Activated CD8-positive, alpha-beta T cell treated with anti-CD3 and anti-CD28 coated beads for 36 hours (primary cell): ENCODE data around the gene HTR2B. TPM values are rescaled to one million over a fixed set of nuclear protein-coding genes. Genes with fewer than 3 reads are reported as not detected.

Source experiments
- ATAC-seq: fragments of 200-7000 bp; cut with Tn5 transposase; one replicate; pipeline ENCODE4 v1.10.0; 2021; ENCODE audit warnings: mild to moderate bottlenecking, moderate library complexity
- CTCF ChIA-PET: fragments of 350-600 bp; sonication (Branson Sonifier 250); formaldehyde crosslinking; loops from one replicate; lab custom pipeline; 2021; ENCODE audit warnings: antibody characterized with exemption; lab: Charles Lee
- POLR2A ChIA-PET: fragments of 350-600 bp; sonication (Branson Sonifier 250); formaldehyde crosslinking; loops from one replicate; lab custom pipeline; 2021; ENCODE audit warnings: antibody characterized with exemption; lab: Charles Lee
- DNase-seq: peaks from one replicate; pipeline ENCODE4 v3.0.0-alpha.2; 2020
- H3K27ac Mint-ChIP-seq: one replicate; pipeline ENCODE4 v1.8.0; 2021; ENCODE audit warnings: mild to moderate bottlenecking, mixed read lengths
- H3K27me3 Mint-ChIP-seq: one replicate; pipeline ENCODE4 v1.8.0; 2021; ENCODE audit warnings: mixed read lengths
- H3K36me3 Mint-ChIP-seq: one replicate; pipeline ENCODE4 v1.8.0; 2021; ENCODE audit warnings: low read depth, mixed read lengths
- H3K4me1 Mint-ChIP-seq: one replicate; pipeline ENCODE4 v1.8.0; 2021; ENCODE audit warnings: low read depth, mixed read lengths
- H3K4me3 Mint-ChIP-seq: one replicate; pipeline ENCODE4 v1.8.0; 2021; ENCODE audit warnings: mild to moderate bottlenecking, moderate library complexity, mixed read lengths
- H3K9me3 Mint-ChIP-seq: one replicate; pipeline ENCODE4 v1.8.0; 2021; ENCODE audit warnings: mixed read lengths
- intact Hi-C: fragments of 100-400 bp; cut with micrococcal nuclease; formaldehyde crosslinking; loops from one replicate; pipeline ENCODE4 v1.10.0; 2022
- total RNA-seq, 2 experiments: library from RNA; stranded (reverse); gene quantifications; one replicate each; pipeline ENCODE4 v1.2.3, GENCODE V29; 2021
- TF ChIP-seq, protein P1 (sequence below): fragments of 200-600 bp; IDR thresholded peaks from one replicate; pipeline ENCODE4 v1.8.0; 2022; ENCODE audit warnings: antibody characterized with exemption, mild to moderate bottlenecking

HTR2B gene
- total RNA-seq, 2 experiments from 2014 or later: not detected

DNA sequence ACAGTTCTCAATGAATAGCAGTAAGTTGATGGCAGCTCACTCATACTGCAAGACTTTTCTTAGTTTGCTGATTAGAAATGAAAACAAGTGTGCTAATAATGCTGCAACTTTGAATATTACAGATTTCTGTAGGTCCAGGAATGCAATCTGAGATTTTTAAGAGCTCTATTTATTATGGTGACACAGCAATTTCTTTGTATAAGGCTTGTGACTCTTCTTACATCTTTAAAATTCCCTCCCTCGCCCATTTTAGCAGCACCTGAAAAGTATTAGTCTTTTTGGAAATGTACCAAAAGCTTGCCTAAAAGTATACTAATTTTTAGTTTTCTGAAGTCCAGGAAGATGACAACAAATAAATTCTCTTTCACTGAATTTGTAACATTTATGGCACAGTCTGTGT, 4.4 kb upstream of the HTR2B start:
- POLR2A ChIA-PET: interaction anchor here (0.6 kb wide), 1 partner anchor 415 kb away, joined by 6 read pairs; no protein-coding TSS in a partner anchor
- TF ChIP-seq, protein P1, sequence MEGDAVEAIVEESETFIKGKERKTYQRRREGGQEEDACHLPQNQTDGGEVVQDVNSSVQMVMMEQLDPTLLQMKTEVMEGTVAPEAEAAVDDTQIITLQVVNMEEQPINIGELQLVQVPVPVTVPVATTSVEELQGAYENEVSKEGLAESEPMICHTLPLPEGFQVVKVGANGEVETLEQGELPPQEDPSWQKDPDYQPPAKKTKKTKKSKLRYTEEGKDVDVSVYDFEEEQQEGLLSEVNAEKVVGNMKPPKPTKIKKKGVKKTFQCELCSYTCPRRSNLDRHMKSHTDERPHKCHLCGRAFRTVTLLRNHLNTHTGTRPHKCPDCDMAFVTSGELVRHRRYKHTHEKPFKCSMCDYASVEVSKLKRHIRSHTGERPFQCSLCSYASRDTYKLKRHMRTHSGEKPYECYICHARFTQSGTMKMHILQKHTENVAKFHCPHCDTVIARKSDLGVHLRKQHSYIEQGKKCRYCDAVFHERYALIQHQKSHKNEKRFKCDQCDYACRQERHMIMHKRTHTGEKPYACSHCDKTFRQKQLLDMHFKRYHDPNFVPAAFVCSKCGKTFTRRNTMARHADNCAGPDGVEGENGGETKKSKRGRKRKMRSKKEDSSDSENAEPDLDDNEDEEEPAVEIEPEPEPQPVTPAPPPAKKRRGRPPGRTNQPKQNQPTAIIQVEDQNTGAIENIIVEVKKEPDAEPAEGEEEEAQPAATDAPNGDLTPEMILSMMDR: no peak
- peaks cover 2% of the 10 kb centered on the region for H3K36me3 Mint-ChIP-seq
- intact Hi-C loops: no loop called here
- no peak overlapping the region for H3K27ac Mint-ChIP-seq
- DNase-seq (no peak), ATAC-seq (no peak)
- no peak overlapping the region for H3K4me3 Mint-ChIP-seq
- no peaks in the 10 kb centered on the region for H3K27me3 Mint-ChIP-seq
- H3K9me3 Mint-ChIP-seq: no peaks in the 10 kb centered on the region
- H3K4me1 Mint-ChIP-seq: peaks cover 8% of the 10 kb centered on the region
- CTCF ChIA-PET: interaction anchor here (1.4 to 1.6 kb wide), 3 partner anchors 9 to 76 kb away, joined by 3 to 5 read pairs (median 4); no protein-coding TSS in a partner anchor

DNA sequence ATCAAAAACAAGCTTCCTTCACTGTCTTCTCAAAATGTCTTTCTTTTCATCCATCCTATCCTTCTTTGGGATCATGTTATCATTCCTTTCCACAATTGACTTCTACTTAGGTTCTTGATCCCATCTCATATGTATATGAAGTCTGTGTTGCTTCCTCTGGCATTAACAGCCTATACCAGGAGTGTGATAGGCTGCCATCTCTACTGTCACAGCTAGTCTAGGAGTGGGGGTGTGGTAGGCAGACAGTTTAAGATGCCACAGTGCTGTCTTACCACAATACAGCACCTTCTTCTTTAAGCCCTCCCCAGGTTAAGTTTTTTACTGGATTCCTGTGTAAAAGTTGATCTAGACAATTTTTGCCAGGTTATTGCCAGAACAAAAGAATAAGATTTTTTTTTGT, 3.7 kb upstream of the HTR2B start:
- TF ChIP-seq, protein P1: no peak
- H3K9me3 Mint-ChIP-seq: no peaks in the 10 kb centered on the region
- DNase-seq (no peak), ATAC-seq (no peak)
- peaks cover 15% of the 10 kb centered on the region for H3K4me1 Mint-ChIP-seq
- intact Hi-C loops: no loop called here
- H3K4me3 Mint-ChIP-seq: no peak overlapping the region
- ChIA-PET POLR2A (interaction anchor here (0.6 to 0.7 kb wide), 2 partner anchors 110 to 416 kb away, joined by 4 to 6 read pairs; no protein-coding TSS in a partner anchor), CTCF (interaction anchor here (1.6 to 4.3 kb wide), 2 partner anchors 26 to 76 kb away, joined by 5 to 19 read pairs; no protein-coding TSS in a partner anchor)
- H3K27ac Mint-ChIP-seq: no peak overlapping the region
- H3K27me3 Mint-ChIP-seq: no peaks in the 10 kb centered on the region
- peaks cover 2% of the 10 kb centered on the region for H3K36me3 Mint-ChIP-seq

DNA sequence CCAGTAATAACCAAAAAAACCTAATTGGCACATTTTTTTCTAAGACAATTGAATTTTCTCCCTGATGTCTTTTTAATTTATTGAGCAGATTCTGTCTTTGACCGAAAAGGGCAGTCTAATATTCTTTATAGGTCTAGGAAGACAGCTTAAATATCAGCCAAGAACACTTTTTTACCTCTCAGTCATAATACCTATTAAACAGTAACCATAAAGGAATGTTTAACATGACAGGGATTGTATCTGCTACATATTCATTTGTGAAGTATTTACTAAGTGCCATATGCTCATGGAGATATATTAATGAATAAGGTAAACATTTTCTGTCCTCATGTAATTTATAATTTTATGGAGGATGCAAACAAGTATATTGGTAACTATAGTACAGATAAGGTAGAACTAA, 3.1 kb upstream of the HTR2B start:
- peaks cover 20% of the 10 kb centered on the region for H3K4me1 Mint-ChIP-seq
- no peak overlapping the region for H3K4me3 Mint-ChIP-seq
- ATAC-seq (no peak), DNase-seq (no peak)
- intact Hi-C loops: no loop called here
- CTCF ChIA-PET: interaction anchor here (1.6 to 4.3 kb wide), 2 partner anchors 25 to 75 kb away, joined by 5 to 19 read pairs; no protein-coding TSS in a partner anchor
- H3K36me3 Mint-ChIP-seq: peaks cover 2% of the 10 kb centered on the region
- no peaks in the 10 kb centered on the region for H3K27me3 Mint-ChIP-seq
- H3K9me3 Mint-ChIP-seq: no peaks in the 10 kb centered on the region
- POLR2A ChIA-PET: interaction anchor here (0.7 kb wide), 1 partner anchor 109 kb away, joined by 4 read pairs; no protein-coding TSS in a partner anchor
- no peak overlapping the region for H3K27ac Mint-ChIP-seq
- TF ChIP-seq, protein P1: no peak

DNA sequence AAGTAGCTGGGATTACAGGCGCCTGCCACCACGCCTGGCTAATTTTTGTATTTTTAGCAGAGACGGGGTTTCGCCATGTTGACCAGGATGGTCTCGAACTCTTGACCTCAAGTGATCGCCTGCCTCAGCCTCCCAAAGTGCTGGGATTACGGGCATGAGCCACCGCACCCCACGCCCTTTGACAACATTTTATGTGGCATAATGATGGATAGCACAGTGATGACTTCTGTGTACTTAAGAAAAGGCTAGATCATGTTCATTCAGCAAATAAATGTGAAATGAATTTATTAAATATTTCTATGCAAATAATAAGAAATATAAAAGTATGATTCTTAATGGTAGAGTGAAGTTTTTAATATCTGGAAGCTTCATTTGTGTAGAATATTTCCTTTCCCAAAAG, 2.6 kb upstream of the HTR2B start:
- intact Hi-C loops: no loop called here
- Mint-ChIP-seq H3K4me1 (peaks cover 20% of the 10 kb centered on the region), H3K4me3 (no peak overlapping the region), H3K36me3 (peaks cover 2% of the 10 kb centered on the region), H3K27me3 (no peaks in the 10 kb centered on the region), H3K9me3 (no peaks in the 10 kb centered on the region), H3K27ac (no peak overlapping the region)
- ChIA-PET POLR2A (no interaction called here), CTCF (interaction anchor here (4.3 kb wide), 1 partner anchor 25 kb away, joined by 19 read pairs; no protein-coding TSS in a partner anchor)
- DNase-seq: no peak
- TF ChIP-seq, protein P1: no peak
- no peak for ATAC-seq

DNA sequence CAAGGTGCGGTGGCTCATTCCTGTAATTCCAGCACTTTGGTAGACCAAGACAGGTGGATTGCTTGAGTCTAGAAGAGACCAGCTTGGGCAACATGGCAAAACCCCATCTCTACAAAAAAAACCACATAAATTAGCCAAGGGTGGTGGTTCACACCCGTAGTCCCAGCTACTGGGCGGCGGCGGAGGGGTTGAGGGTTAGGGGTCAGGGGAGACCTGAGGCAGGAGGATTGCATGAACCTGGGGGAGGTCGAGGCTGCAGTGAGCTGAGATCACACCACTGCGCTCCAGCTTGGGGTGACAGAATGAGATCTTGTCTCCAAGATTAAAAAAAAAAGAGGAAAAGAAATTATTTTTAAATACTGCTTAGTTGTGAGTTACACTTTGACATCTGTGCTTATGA, 1.3 kb upstream of the HTR2B start:
- intact Hi-C loops: no loop called here
- H3K27ac Mint-ChIP-seq: no peak overlapping the region
- no peak for DNase-seq
- ChIA-PET CTCF (interaction anchor here (0.6 to 4.3 kb wide), 4 partner anchors 14 to 290 kb away, joined by 3 to 19 read pairs (median 3); no protein-coding TSS in a partner anchor), POLR2A (no interaction called here)
- H3K9me3 Mint-ChIP-seq: no peaks in the 10 kb centered on the region
- H3K36me3 Mint-ChIP-seq: peaks cover 2% of the 10 kb centered on the region
- no peak for ATAC-seq
- no peaks in the 10 kb centered on the region for H3K27me3 Mint-ChIP-seq
- peaks cover 20% of the 10 kb centered on the region for H3K4me1 Mint-ChIP-seq
- H3K4me3 Mint-ChIP-seq: no peak overlapping the region
- TF ChIP-seq, protein P1: no peak
